NT2/D1 (cell line): ENCODE measurements around the gene RUNX1.

Experiments
- DNase-seq: peaks from one replicate; pipeline ENCODE4 v3.0.0-alpha.2; 2011; ENCODE audit warnings: low read depth, low spot score
- H3K27me3 ChIP-seq: 2 replicates; pipeline ENCODE4 v1.6.0; 2011; ENCODE audit warnings: mild to moderate bottlenecking; ENCODE audit not compliant: insufficient read length, insufficient read depth
- H3K36me3 ChIP-seq: 2 replicates; pipeline ENCODE4 v1.6.1; 2011; ENCODE audit warnings: mild to moderate bottlenecking, low read length, mixed read lengths; ENCODE audit not compliant: insufficient read depth, insufficient read length
- H3K4me1 ChIP-seq: 2 replicates; pipeline ENCODE4 v1.5.1; 2011; ENCODE audit not compliant: insufficient read depth, insufficient read length
- H3K4me3 ChIP-seq: 2 replicates; pipeline ENCODE4 v1.5.1; 2011; ENCODE audit warnings: low read depth; ENCODE audit not compliant: insufficient read length
- H3K9ac ChIP-seq: 2 replicates; pipeline ENCODE4 v1.6.0; 2011; ENCODE audit warnings: low read depth; ENCODE audit not compliant: insufficient read length
- H3K9me3 ChIP-seq: 2 replicates; pipeline ENCODE4 v1.5.1; 2011; ENCODE audit warnings: mild to moderate bottlenecking, low read length; ENCODE audit not compliant: insufficient read depth
- SUZ12 ChIP-seq: IDR thresholded peaks from 2 replicates; pipeline ENCODE4 v1.6.1; 2011; ENCODE audit not compliant: insufficient read length, insufficient read depth; ENCODE audit errors: extremely low read depth
- YY1 ChIP-seq: IDR thresholded peaks from 2 replicates; pipeline ENCODE4 v1.6.1; 2011; ENCODE audit not compliant: insufficient read length, insufficient read depth
- ZNF274 ChIP-seq: IDR thresholded peaks from 2 replicates; pipeline ENCODE4 v1.6.1; 2011; ENCODE audit warnings: mild to moderate bottlenecking, low read depth, low read length

Gene RUNX1

GRCh38 chr21:34819357-34819999 is 229.6 kb downstream of the RUNX1 start:
- Histone ChIP-seq H3K27me3 (no peaks in the 10 kb centered on the region), H3K4me3 (no peak overlapping the region), H3K9me3 (no peaks in the 10 kb centered on the region), H3K36me3 (peaks cover 64% of the 10 kb centered on the region), H3K4me1 (peaks cover 18% of the 10 kb centered on the region), H3K9ac (no peak overlapping the region)
- TF ChIP-seq YY1 (no peak), SUZ12 (no peak), ZNF274 (no peak)
- no peak for DNase-seq

GRCh38 chr21:34818662-34819158 is 230.4 kb downstream of the RUNX1 start:
- H3K9ac ChIP-seq, result no peak overlapping the region
- DNase-seq, result no peak
- H3K4me3 ChIP-seq, result no peak overlapping the region
- peaks cover 18% of the 10 kb centered on the region for H3K4me1 ChIP-seq
- peaks cover 70% of the 10 kb centered on the region for H3K36me3 ChIP-seq
- no peaks in the 10 kb centered on the region for H3K27me3 ChIP-seq
- H3K9me3 ChIP-seq, result no peaks in the 10 kb centered on the region
- TF ChIP-seq ZNF274, result no peak
- TF ChIP-seq YY1, result no peak
- TF ChIP-seq SUZ12, result no peak

GRCh38 chr21:34817821-34818661 is 231.1 kb downstream of the RUNX1 start:
- no peak for DNase-seq
- H3K4me3 ChIP-seq, result no peak overlapping the region
- H3K36me3 ChIP-seq, result peaks cover 75% of the 10 kb centered on the region
- H3K9ac ChIP-seq, result no peak overlapping the region
- H3K4me1 ChIP-seq, result peaks cover 18% of the 10 kb centered on the region
- TF ChIP-seq YY1, result no peak
- TF ChIP-seq SUZ12, result no peak
- H3K27me3 ChIP-seq, result no peaks in the 10 kb centered on the region
- H3K9me3 ChIP-seq, result no peaks in the 10 kb centered on the region

- Histone ChIP-seq H3K4me1 (peaks cover 18% of the 10 kb centered on the region), H3K9ac (no peak overlapping the region), H3K36me3 (peaks cover 66% of the 10 kb centered on the region), H3K4me3 (no peak overlapping the region), H3K9me3 (no peaks in the 10 kb centered on the region), H3K27me3 (no peaks in the 10 kb centered on the region)
- no peak for DNase-seq
- TF ChIP-seq YY1, result no peak
- TF ChIP-seq ZNF274, result no peak
- no peak for TF ChIP-seq SUZ12
Measured at GRCh38 chr21:34815831-34816705, 233.0 kb downstream of the RUNX1 start.

- H3K4me3 ChIP-seq, result no peak overlapping the region
- no peak for DNase-seq
- no peak for TF ChIP-seq ZNF274
- TF ChIP-seq YY1, result no peak
- TF ChIP-seq SUZ12, result no peak
- peaks cover 69% of the 10 kb centered on the region for H3K36me3 ChIP-seq
- no peaks in the 10 kb centered on the region for H3K9me3 ChIP-seq
- peaks cover 16% of the 10 kb centered on the region for H3K4me1 ChIP-seq
- no peaks in the 10 kb centered on the region for H3K27me3 ChIP-seq
- H3K9ac ChIP-seq, result no peak overlapping the region
Measured at GRCh38 chr21:34814529-34814951, 234.6 kb downstream of the RUNX1 start.

GRCh38 chr21:34813266-34813894 is 235.7 kb downstream of the RUNX1 start:
- Histone ChIP-seq H3K9ac (no peak overlapping the region), H3K27me3 (no peaks in the 10 kb centered on the region), H3K9me3 (no peaks in the 10 kb centered on the region), H3K36me3 (peaks cover 67% of the 10 kb centered on the region), H3K4me1 (peaks cover 13% of the 10 kb centered on the region), H3K4me3 (no peak overlapping the region)
- TF ChIP-seq YY1 (no peak), SUZ12 (no peak), ZNF274 (no peak)
- DNase-seq, result no peak
